ENCODE measurements around the gene CEP20.

GRCh38 chr16:15933781-15934180 is 45.4 kb upstream of the CEP20 start:
- TF ChIP-seq POLR2AphosphoS5 (IDR thresholded peaks at IDR 0.05) (no peak), POLR2A (IDR thresholded peaks at IDR 0.05) (no peak)

Measured in transverse colon (tissue), 3 donors.